Karpas-422 (cell line): ENCODE measurements around the gene CHCHD4. TPM values are rescaled to one million over a fixed set of nuclear protein-coding genes. Genes with fewer than 3 reads are reported as not detected.

Source experiments
- DNase-seq: peaks from one replicate; pipeline ENCODE4 v3.0.0-alpha.2; 2015
- H2AFZ ChIP-seq: fragments of 200-600 bp; sonication (generic); 2 replicates; pipeline ENCODE4 v1.6.1; 2014; ENCODE audit warnings: antibody characterized with exemption, low read length, mixed read lengths
- H3K27ac ChIP-seq: fragments of 200-600 bp; sonication (generic); 2 replicates; pipeline ENCODE4 v1.5.1; 2014; ENCODE audit warnings: mild to moderate bottlenecking, low read length, moderate library complexity
- H3K27me3 ChIP-seq: fragments of 200-600 bp; sonication (generic); 2 replicates; pipeline ENCODE4 v1.6.1; 2014; ENCODE audit warnings: low read length, mixed read lengths
- H3K36me3 ChIP-seq: fragments of 200-600 bp; sonication (generic); 2 replicates; pipeline ENCODE4 v1.6.1; 2014; ENCODE audit warnings: low read length, mixed read lengths; ENCODE audit not compliant: insufficient read depth
- H3K4me1 ChIP-seq: fragments of 200-600 bp; sonication (generic); 2 replicates; pipeline ENCODE4 v1.6.1; 2014; ENCODE audit warnings: mild to moderate bottlenecking, low read length, mixed read lengths
- H3K4me2 ChIP-seq: fragments of 200-600 bp; sonication (generic); 2 replicates; pipeline ENCODE4 v1.6.1; 2014; ENCODE audit warnings: low read length, low read depth, mild to moderate bottlenecking; ENCODE audit not compliant: poor library complexity, severe bottlenecking
- H3K4me3 ChIP-seq: fragments of 200-600 bp; sonication (generic); 2 replicates; pipeline ENCODE4 v1.5.1; 2014; ENCODE audit warnings: mild to moderate bottlenecking, antibody characterized with exemption, low read length, mixed read lengths
- H3K79me2 ChIP-seq: fragments of 200-600 bp; sonication (generic); 2 replicates; pipeline ENCODE4 v1.6.1; 2014; ENCODE audit warnings: mild to moderate bottlenecking, low read length, mixed read lengths
- H3K9ac ChIP-seq: fragments of 200-600 bp; sonication (generic); 2 replicates; pipeline ENCODE4 v1.6.0; 2014; ENCODE audit warnings: low read length
- H3K9me2 ChIP-seq: fragments of 200-600 bp; sonication (generic), shearing (Covaris generic); replicated peaks from 2 replicates; pipeline ENCODE4 v1.6.0; 2014; ENCODE audit warnings: mild to moderate bottlenecking, low read length, moderate library complexity; ENCODE audit not compliant: insufficient read depth
- H3K9me3 ChIP-seq: fragments of 300-700, 200-600 bp; sonication (generic); 2 replicates; pipeline ENCODE4 v1.6.1; 2014; ENCODE audit warnings: low read length, mixed read lengths
- H4K20me1 ChIP-seq: fragments of 200-600 bp; sonication (generic); 2 replicates; pipeline ENCODE4 v1.6.1; 2014; ENCODE audit warnings: mild to moderate bottlenecking, antibody characterized with exemption, low read length, low read depth; ENCODE audit not compliant: insufficient read depth
- total RNA-seq: library from RNA; depleted of rRNA; stranded (reverse); fragments of >200 nt; shearing (Covaris generic); gene quantifications from 2 replicates; pipeline ENCODE4 v1.2.3, GENCODE V29; 2014; ENCODE audit warnings: low replicate concordance

CHCHD4 gene
- total RNA-seq, 1 experiment from 2014 or later = 19.7 TPM

DNA sequence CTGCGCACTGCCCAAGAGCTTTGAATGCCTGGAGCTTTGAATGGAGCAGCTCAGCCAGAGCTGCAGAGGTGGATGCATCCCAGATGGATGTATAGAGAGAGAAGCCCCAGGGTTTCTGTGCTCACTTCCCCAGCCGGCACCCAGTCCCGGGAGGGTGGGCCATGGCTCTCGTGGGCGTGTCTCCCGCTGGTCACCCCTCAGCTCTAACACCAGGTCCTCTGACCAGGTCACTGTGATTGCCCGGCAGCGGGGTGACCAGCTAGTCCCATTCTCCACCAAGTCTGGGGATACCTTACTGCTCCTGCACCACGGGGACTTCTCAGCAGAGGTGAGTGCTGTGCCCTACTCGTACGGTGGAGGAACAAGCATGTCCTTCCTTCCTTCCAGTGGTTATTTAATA lies 10.9 kb upstream of the CHCHD4 start:
- DNase-seq = no peak
- no peaks in the 10 kb centered on the region for H3K79me2 ChIP-seq
- H3K4me3 ChIP-seq = no peak overlapping the region
- no peaks in the 10 kb centered on the region for H4K20me1 ChIP-seq
- H3K27me3 ChIP-seq = no peaks in the 10 kb centered on the region
- no peaks in the 10 kb centered on the region for H3K9me2 ChIP-seq
- no peak overlapping the region for H2AFZ ChIP-seq
- no peaks in the 10 kb centered on the region for H3K36me3 ChIP-seq
- H3K9me3 ChIP-seq = no peaks in the 10 kb centered on the region
- no peak overlapping the region for H3K27ac ChIP-seq
- no peak overlapping the region for H3K9ac ChIP-seq
- no peak overlapping the region for H3K4me2 ChIP-seq
- no peaks in the 10 kb centered on the region for H3K4me1 ChIP-seq

GRCh38 chr3:14134291-14134690 lies 9.6 kb upstream of the CHCHD4 start:
- no peak overlapping the region for H3K9ac ChIP-seq
- no peaks in the 10 kb centered on the region for H3K36me3 ChIP-seq
- H3K9me2 ChIP-seq = no peaks in the 10 kb centered on the region
- H3K9me3 ChIP-seq = no peaks in the 10 kb centered on the region
- H3K4me1 ChIP-seq = no peaks in the 10 kb centered on the region
- no peaks in the 10 kb centered on the region for H3K27me3 ChIP-seq
- H3K4me3 ChIP-seq = no peak overlapping the region
- no peak overlapping the region for H3K27ac ChIP-seq
- no peaks in the 10 kb centered on the region for H3K79me2 ChIP-seq
- H3K4me2 ChIP-seq = no peak overlapping the region
- no peak for DNase-seq
- no peaks in the 10 kb centered on the region for H4K20me1 ChIP-seq
- no peak overlapping the region for H2AFZ ChIP-seq

- Histone ChIP-seq H3K9me2 (no peaks in the 10 kb centered on the region), H3K79me2 (peaks cover 1% of the 10 kb centered on the region), H2AFZ (no peak overlapping the region), H3K4me2 (no peak overlapping the region), H3K4me1 (no peaks in the 10 kb centered on the region), H3K27ac (no peak overlapping the region), H3K27me3 (no peaks in the 10 kb centered on the region), H3K4me3 (no peak overlapping the region), H3K36me3 (peaks cover 1% of the 10 kb centered on the region), H4K20me1 (no peaks in the 10 kb centered on the region), H3K9me3 (no peaks in the 10 kb centered on the region), H3K9ac (no peak overlapping the region)
- no peak for DNase-seq
Measured at GRCh38 chr3:14133876-14134275, 9.2 kb upstream of the CHCHD4 start.

- no peak overlapping the region for H3K4me2 ChIP-seq
- no peaks in the 10 kb centered on the region for H3K9me2 ChIP-seq
- H3K9ac ChIP-seq = no peak overlapping the region
- peaks cover 7% of the 10 kb centered on the region for H3K36me3 ChIP-seq
- DNase-seq = no peak
- no peaks in the 10 kb centered on the region for H3K9me3 ChIP-seq
- 0 out of 2 replicates have a peak, but pooled peaks cover 1% of the 10 kb centered on the region for H4K20me1 ChIP-seq
- H3K4me3 ChIP-seq = no peak overlapping the region
- H3K79me2 ChIP-seq = peaks cover 7% of the 10 kb centered on the region
- H3K27ac ChIP-seq = no peak overlapping the region
- no peaks in the 10 kb centered on the region for H3K27me3 ChIP-seq
- H2AFZ ChIP-seq = no peak overlapping the region
- no peaks in the 10 kb centered on the region for H3K4me1 ChIP-seq
Measured at GRCh38 chr3:14133188-14133800, 8.6 kb upstream of the CHCHD4 start.

DNA sequence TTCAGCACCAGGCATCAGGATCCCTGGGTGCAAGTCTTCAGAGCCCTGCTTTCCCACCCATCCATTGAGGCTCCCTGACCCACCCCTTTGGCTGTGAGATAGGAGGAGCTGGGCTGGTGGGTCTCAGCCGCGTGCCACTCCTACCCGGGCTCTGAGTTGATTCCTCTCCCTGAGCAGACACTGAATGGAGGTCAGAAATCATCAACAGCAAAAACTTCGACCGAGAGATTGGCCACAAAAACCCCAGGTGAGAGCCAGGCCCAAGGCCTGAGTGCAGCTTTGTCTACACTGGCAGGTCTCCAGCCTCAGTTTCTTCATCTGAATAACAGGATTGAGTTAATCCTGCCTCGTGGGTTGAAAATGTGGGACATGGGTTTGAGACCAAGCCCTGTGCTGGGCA lies 8.0 kb upstream of the CHCHD4 start:
- Histone ChIP-seq H4K20me1 (0 out of 2 replicates have a peak, but pooled peaks cover 3% of the 10 kb centered on the region), H3K36me3 (peaks cover 13% of the 10 kb centered on the region), H3K27ac (no peak overlapping the region), H3K9me2 (no peaks in the 10 kb centered on the region), H3K9me3 (no peaks in the 10 kb centered on the region), H3K4me2 (no peak overlapping the region), H2AFZ (no peak overlapping the region), H3K4me1 (no peaks in the 10 kb centered on the region), H3K4me3 (no peak overlapping the region), H3K9ac (no peak overlapping the region), H3K79me2 (peaks cover 13% of the 10 kb centered on the region), H3K27me3 (no peaks in the 10 kb centered on the region)
- no peak for DNase-seq

GRCh38 chr3:14132120-14132519 lies 7.5 kb upstream of the CHCHD4 start:
- no peaks in the 10 kb centered on the region for H3K9me3 ChIP-seq
- H3K9ac ChIP-seq = no peak overlapping the region
- no peak overlapping the region for H3K4me3 ChIP-seq
- H2AFZ ChIP-seq = no peak overlapping the region
- 0 out of 2 replicates have a peak, but pooled peaks cover 3% of the 10 kb centered on the region for H4K20me1 ChIP-seq
- H3K36me3 ChIP-seq = peaks cover 19% of the 10 kb centered on the region
- H3K4me2 ChIP-seq = no peak overlapping the region
- H3K9me2 ChIP-seq = no peaks in the 10 kb centered on the region
- no peaks in the 10 kb centered on the region for H3K4me1 ChIP-seq
- no peaks in the 10 kb centered on the region for H3K27me3 ChIP-seq
- DNase-seq = no peak
- peaks cover 19% of the 10 kb centered on the region for H3K79me2 ChIP-seq
- H3K27ac ChIP-seq = no peak overlapping the region

GRCh38 chr3:14131134-14131533 lies 6.5 kb upstream of the CHCHD4 start:
- Histone ChIP-seq H2AFZ (no peak overlapping the region), H3K79me2 (peaks cover 29% of the 10 kb centered on the region), H3K4me3 (no peak overlapping the region), H3K4me1 (peaks cover 8% of the 10 kb centered on the region), H3K27ac (no peak overlapping the region), H3K4me2 (no peak overlapping the region), H3K9me2 (no peaks in the 10 kb centered on the region), H4K20me1 (peaks cover 5% of the 10 kb centered on the region; the same call in 1 of the 2 replicates), H3K27me3 (no peaks in the 10 kb centered on the region), H3K9me3 (no peaks in the 10 kb centered on the region), H3K9ac (no peak overlapping the region), H3K36me3 (peaks cover 20% of the 10 kb centered on the region)
- DNase-seq = no peak

- no peaks in the 10 kb centered on the region for H3K27me3 ChIP-seq
Measured at GRCh38 chr3:14130707-14131106, 6.0 kb upstream of the CHCHD4 start.

More at GRCh38 chr3:14130707-14131106, 6.0 kb upstream of the CHCHD4 start:
- no peak for DNase-seq
- Histone ChIP-seq H3K4me3 (no peak overlapping the region), H3K4me1 (peaks cover 12% of the 10 kb centered on the region), H3K9me3 (no peaks in the 10 kb centered on the region), H3K36me3 (peaks cover 20% of the 10 kb centered on the region), H3K4me2 (no peak overlapping the region), H3K27ac (no peak overlapping the region), H3K79me2 (peaks cover 33% of the 10 kb centered on the region), H2AFZ (no peak overlapping the region), H4K20me1 (peaks cover 8% of the 10 kb centered on the region; the same call in 1 of the 2 replicates), H3K9ac (no peak overlapping the region), H3K9me2 (no peaks in the 10 kb centered on the region)
